ENCODE data around the gene SLIT3.

DNA sequence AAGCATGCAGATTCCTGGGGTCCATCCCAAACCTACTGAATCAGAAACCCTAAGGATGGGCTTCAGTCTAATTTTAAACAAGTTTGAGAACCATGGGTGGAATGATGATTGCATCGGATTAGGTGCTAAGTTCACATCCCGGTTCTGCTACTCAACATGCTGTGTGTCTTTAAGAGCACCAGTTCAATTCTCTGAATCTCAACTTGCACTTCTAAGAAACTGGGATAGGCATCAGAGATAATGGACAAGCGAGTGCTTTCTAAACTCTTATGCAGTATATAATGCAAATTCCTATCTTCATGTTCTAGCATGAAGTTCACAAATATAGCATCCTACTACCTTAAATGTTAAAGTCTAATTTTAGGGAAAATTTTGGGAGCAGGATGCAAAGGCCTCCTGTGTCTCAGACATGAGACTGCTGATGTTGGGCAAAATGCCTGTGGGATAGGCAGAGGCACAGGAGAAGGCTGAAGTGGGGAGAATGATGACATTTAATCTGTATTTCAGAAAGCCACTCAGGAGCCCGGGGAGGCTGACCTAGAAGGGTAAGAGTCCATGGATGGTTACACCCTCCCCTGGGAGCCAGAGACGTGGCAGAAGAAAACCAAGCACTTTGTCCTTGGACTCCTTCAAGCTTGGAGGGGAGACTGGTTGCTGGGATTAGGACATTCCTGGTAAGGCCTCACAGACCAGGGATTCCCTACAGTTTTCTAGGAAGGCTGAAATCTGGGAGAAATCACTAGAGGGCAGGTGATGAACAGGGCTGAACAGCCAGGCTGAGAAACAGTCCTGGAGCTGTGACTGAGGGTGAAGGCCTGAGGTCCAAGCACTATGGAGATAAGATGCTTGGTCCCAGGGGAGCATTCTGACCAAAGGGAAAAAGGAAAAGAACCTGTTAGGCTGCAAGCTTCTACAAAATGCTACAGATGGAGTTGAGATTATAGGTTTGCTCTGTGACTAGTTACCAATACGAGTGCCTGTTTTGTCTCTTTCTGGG, 409.8 kb downstream of the SLIT3 start:
- TF ChIP-seq, protein P1, sequence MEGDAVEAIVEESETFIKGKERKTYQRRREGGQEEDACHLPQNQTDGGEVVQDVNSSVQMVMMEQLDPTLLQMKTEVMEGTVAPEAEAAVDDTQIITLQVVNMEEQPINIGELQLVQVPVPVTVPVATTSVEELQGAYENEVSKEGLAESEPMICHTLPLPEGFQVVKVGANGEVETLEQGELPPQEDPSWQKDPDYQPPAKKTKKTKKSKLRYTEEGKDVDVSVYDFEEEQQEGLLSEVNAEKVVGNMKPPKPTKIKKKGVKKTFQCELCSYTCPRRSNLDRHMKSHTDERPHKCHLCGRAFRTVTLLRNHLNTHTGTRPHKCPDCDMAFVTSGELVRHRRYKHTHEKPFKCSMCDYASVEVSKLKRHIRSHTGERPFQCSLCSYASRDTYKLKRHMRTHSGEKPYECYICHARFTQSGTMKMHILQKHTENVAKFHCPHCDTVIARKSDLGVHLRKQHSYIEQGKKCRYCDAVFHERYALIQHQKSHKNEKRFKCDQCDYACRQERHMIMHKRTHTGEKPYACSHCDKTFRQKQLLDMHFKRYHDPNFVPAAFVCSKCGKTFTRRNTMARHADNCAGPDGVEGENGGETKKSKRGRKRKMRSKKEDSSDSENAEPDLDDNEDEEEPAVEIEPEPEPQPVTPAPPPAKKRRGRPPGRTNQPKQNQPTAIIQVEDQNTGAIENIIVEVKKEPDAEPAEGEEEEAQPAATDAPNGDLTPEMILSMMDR (conservative IDR thresholded peaks at IDR 0.05; ENCODE audit: low read length), result no peak
- TF ChIP-seq EZH2phosphoT487 (IDR thresholded peaks at IDR 0.05; ENCODE audit: borderline replicate concordance), result no peak

Data from Loucy (cell line).